Right lobe of liver (tissue), 6 donors: ENCODE results near the gene CEP128. TPM values are rescaled to one million over a fixed set of nuclear protein-coding genes. Genes with fewer than 3 reads are reported as not detected.

ENCODE experiments used
- ATAC-seq, 4 donors: fragments of 200-7000 bp; cut with Tn5 transposase; one replicate each; pipeline ENCODE4 v1.9.1; 2020; ENCODE audit warnings: mild to moderate bottlenecking in 4 of 4, moderate library complexity in 4 of 4
- DNase-seq, 3 donors: peaks; one replicate each; pipeline ENCODE4 v3.0.0-alpha.2; 2020
- H3K27ac ChIP-seq, 3 donors: fragments of 200-600 bp; one replicate each; pipeline ENCODE4 v1.8.0; 2022
- H3K27me3 ChIP-seq, 2 donors: fragments of 200-600 bp; one replicate each; pipeline ENCODE4 v1.8.0; 2022
- H3K36me3 ChIP-seq, 4 donors: fragments of 200-600 bp; sonication (generic) in 1 of 4; one replicate each; pipeline versions ENCODE4 v1.5.1 to v1.8.0; 2017 to 2022; ENCODE audit warnings: control low read depth in 1 of 4
- H3K4me1 ChIP-seq, 4 donors: fragments of 200-600 bp; sonication (generic) in 1 of 4; one replicate each; pipeline versions ENCODE4 v1.5.1 to v1.8.0; 2017 to 2022; ENCODE audit warnings: control low read depth in 1 of 4
- H3K4me3 ChIP-seq, 3 donors: fragments of 200-600 bp; one replicate each; pipeline ENCODE4 v1.8.0; 2022
- H3K9me3 ChIP-seq, 4 donors: fragments of 200-600 bp; sonication (generic) in 1 of 4; one replicate each; pipeline versions ENCODE4 v1.5.1 to v1.8.0; 2017 to 2022; ENCODE audit warnings: control low read depth in 1 of 4
- POLR2A ChIP-seq: fragments of 450-650 bp; IDR thresholded peaks from one replicate; pipeline ENCODE4 v1.6.1; 2017; ENCODE audit warnings: antibody characterized with exemption, mild to moderate bottlenecking
- WGBS: methylation state at CpG from one replicate; pipeline ENCODE4 v1.1.6; 2018; ENCODE audit warnings: low coverage, low lambda C conversion rate; ENCODE audit not compliant: insufficient coverage; ENCODE audit errors: missing lambda C conversion rate; 5-methylcytosine and 5-hydroxymethylcytosine counted together
- intact Hi-C, 2 donors: fragments of 100-400 bp; cut with DNase I; formaldehyde crosslinking; loops; one replicate each; pipeline versions ENCODE4 v1.11.2 to v1.14.1; 2022
- total RNA-seq, 6 experiments: library from RNA; depleted of rRNA in 2 of 6; stranded (reverse); fragments of >200 nt in 2 of 6; fragmentation: NEBNext Ultra II Directional in 3 of 6; extraction: Animal tissue kit (Norgen Biotek cat#: 25700) in 3 of 6; gene quantifications; one replicate each; pipeline versions ENCODE4 v1.1.0 to v1.2.4, GENCODE V29; 2016 to 2023
- TF ChIP-seq, protein P1 (sequence below), 4 donors: fragments of 200-600 bp in 3 of 4; fragments of 450-650 bp in 1 of 4; IDR thresholded peaks; one replicate each; pipeline versions ENCODE4 v1.5.1 to v1.8.0; 2016 to 2022; ENCODE audit warnings: antibody characterized with exemption in 4 of 4, mild to moderate bottlenecking in 2 of 4
- donor health status: DM: no; HTN: yes; CAD: no.
- donor health status: DM: no; HTN: no; CAD: no.
- donor health status: DM: no; HTN: no; CAD: no.
- donor health status: DM: no; HTN: yes; CAD: no.
- donor health status: DM: no; HTN: yes; CAD: no.

Gene CEP128
- total RNA-seq, 6 experiments from 2014 or later = 0.81 to 9.5 (median 1.7) TPM

DNA sequence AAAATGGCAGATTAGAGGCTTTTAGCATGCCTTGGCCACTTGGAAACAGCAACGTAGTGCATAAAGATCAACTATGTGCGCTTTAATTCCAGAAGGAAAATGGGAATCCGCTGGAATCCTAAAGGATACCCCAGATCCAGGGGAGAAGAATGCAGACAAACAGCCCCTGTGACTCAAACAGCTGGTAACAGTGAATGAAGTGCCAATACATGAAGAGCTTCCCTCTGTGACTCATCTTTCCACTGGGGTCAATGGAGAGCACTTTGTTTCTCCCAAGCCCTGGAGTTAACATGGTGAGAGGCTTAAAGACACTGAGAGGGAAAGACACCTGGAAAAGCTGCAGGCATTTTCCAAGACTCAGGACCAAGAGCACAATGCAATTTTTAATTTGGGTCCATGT lies 263.1 kb downstream of the CEP128 start:
- ATAC-seq = no peak
- H3K4me1 ChIP-seq = no peaks in the 10 kb centered on the region
- WGBS = 92% methylated on average over 3 of the region's 3 CpGs
- no peak overlapping the region for H3K27ac ChIP-seq
- H3K9me3 ChIP-seq = no peaks in the 10 kb centered on the region
- TF ChIP-seq POLR2A = no peak
- intact Hi-C loops = no loop called here
- DNase-seq = no peak
- no peaks in the 10 kb centered on the region for H3K36me3 ChIP-seq
- H3K27me3 ChIP-seq = no peaks in the 10 kb centered on the region
- H3K4me3 ChIP-seq = no peak overlapping the region

DNA sequence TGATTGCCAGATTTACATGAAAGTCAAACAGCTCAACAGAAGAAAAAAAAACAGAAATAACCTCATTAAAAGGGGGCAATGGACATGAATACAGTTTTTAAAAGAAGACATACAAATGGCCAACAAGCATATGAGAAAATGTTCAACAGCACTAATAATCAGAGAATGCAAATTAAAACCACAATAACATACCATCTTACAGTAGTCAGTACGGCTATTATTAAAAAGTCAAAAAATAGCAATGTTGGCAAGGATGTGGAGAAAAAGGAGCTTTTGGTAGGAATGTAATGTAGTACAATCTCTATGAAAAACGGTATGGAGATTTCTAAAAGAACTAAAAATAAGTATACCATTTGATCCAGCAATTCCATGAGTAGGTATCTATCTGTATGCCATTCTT lies 272.1 kb downstream of the CEP128 start:
- Histone ChIP-seq H3K27me3 (no peaks in the 10 kb centered on the region), H3K9me3 (no peaks in the 10 kb centered on the region), H3K36me3 (no peaks in the 10 kb centered on the region), H3K4me3 (no peak overlapping the region), H3K27ac (no peak overlapping the region), H3K4me1 (no peaks in the 10 kb centered on the region)
- ATAC-seq = no peak
- intact Hi-C loops = no loop called here
- DNase-seq = no peak
- WGBS = 90% methylated on average over 2 of the region's 2 CpGs
- TF ChIP-seq, protein P1, sequence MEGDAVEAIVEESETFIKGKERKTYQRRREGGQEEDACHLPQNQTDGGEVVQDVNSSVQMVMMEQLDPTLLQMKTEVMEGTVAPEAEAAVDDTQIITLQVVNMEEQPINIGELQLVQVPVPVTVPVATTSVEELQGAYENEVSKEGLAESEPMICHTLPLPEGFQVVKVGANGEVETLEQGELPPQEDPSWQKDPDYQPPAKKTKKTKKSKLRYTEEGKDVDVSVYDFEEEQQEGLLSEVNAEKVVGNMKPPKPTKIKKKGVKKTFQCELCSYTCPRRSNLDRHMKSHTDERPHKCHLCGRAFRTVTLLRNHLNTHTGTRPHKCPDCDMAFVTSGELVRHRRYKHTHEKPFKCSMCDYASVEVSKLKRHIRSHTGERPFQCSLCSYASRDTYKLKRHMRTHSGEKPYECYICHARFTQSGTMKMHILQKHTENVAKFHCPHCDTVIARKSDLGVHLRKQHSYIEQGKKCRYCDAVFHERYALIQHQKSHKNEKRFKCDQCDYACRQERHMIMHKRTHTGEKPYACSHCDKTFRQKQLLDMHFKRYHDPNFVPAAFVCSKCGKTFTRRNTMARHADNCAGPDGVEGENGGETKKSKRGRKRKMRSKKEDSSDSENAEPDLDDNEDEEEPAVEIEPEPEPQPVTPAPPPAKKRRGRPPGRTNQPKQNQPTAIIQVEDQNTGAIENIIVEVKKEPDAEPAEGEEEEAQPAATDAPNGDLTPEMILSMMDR (IDR thresholded peaks at IDR 0.05) = no peak
- TF ChIP-seq POLR2A = no peak

DNA sequence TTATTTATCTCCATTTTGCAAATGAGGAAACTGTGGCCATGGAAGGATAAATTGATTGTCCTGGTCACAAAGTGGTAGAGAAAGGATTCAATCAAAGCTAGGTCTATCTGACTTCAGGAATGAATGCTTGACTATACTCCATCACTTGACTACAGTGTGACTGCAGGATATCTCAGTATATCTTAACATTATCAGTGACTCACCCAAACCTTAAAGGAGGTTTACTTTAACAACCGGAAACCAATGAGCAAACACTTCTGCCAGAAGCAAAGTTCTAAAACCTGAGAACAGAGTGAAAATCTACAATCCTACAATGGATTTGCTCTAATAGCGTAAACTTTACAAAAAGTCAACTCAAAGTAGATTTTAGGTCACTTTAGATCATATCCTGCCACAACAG lies 277.0 kb downstream of the CEP128 start:
- no peaks in the 10 kb centered on the region for H3K9me3 ChIP-seq
- no peak overlapping the region for H3K4me3 ChIP-seq
- H3K4me1 ChIP-seq = no peaks in the 10 kb centered on the region
- intact Hi-C loops = no loop called here
- 67% methylated on average over 2 of the region's 2 CpGs for WGBS
- TF ChIP-seq, protein P1 (IDR thresholded peaks at IDR 0.05) = no peak
- TF ChIP-seq POLR2A = no peak
- H3K36me3 ChIP-seq = no peaks in the 10 kb centered on the region
- no peaks in the 10 kb centered on the region for H3K27me3 ChIP-seq
- ATAC-seq (no peak), DNase-seq (no peak)
- H3K27ac ChIP-seq = no peak overlapping the region

DNA sequence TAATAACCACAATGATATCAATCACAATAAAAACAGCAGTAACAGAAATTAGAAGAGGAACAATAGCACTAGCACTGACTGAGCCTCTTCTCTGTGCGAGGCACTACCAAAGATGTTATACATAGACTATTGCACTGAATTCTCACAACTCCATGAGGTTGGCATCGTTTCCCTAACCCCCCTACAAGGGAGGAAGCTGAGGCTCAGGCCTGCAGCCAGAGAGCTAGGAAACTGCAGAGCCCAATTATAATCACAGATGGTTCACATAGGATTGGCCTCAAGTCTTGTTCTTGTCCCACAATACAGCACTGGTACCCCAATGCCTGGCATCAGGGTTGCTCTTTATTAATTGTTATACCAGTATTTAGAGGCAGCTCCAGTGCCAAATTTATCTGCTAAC lies 278.0 kb downstream of the CEP128 start:
- TF ChIP-seq POLR2A = no peak
- TF ChIP-seq, protein P1 (IDR thresholded peaks at IDR 0.05) = no peak
- DNase-seq (no peak), ATAC-seq (no peak)
- H3K4me3 ChIP-seq = no peak overlapping the region
- no peak overlapping the region for H3K27ac ChIP-seq
- no peaks in the 10 kb centered on the region for H3K4me1 ChIP-seq
- intact Hi-C loops = no loop called here
- H3K27me3 ChIP-seq = no peaks in the 10 kb centered on the region
- no peaks in the 10 kb centered on the region for H3K36me3 ChIP-seq
- no CpG with 5 or more reads among the region's 2 CpGs for WGBS
- H3K9me3 ChIP-seq = no peaks in the 10 kb centered on the region

DNA sequence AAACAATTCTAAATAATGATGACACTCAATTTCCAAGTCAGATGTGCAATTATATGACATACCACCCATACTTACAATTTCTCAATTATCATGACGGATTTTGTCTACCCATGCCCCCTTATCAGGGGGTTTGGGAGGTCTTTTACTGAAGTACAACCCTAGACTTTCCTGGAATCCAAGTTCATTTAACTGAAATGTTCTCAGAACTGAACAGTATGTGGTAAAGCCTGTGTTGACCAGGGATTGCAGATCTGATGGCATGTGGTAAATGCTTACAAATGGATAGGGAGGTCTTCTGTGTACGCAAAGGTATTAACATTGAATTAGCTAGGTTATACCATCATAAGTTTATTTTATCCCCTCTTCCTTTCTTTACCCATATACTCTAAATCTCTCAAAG lies 281.8 kb downstream of the CEP128 start:
- DNase-seq (no peak), ATAC-seq (no peak)
- Histone ChIP-seq H3K27ac (no peak overlapping the region), H3K36me3 (no peaks in the 10 kb centered on the region), H3K27me3 (no peaks in the 10 kb centered on the region), H3K9me3 (no peaks in the 10 kb centered on the region), H3K4me3 (no peak overlapping the region), H3K4me1 (no peaks in the 10 kb centered on the region)
- TF ChIP-seq POLR2A = no peak
- TF ChIP-seq, protein P1 (IDR thresholded peaks at IDR 0.05) = no peak
- 100% methylated on average over 2 of the region's 2 CpGs for WGBS
- intact Hi-C loops = no loop called here
